Diencephalon (tissue), 1 donor: ENCODE data around the gene ANKRD34A. TPM values are rescaled to one million over a fixed set of nuclear protein-coding genes. Genes with fewer than 3 reads are reported as not detected.

Source experiments
- total RNA-seq: library from RNA; depleted of rRNA; stranded (reverse); fragments of >200 nt; gene quantifications from one replicate; pipeline ENCODE4 v1.2.3, GENCODE V29; 2014

Gene ANKRD34A
- total RNA-seq = 2.5 TPM

DNA sequence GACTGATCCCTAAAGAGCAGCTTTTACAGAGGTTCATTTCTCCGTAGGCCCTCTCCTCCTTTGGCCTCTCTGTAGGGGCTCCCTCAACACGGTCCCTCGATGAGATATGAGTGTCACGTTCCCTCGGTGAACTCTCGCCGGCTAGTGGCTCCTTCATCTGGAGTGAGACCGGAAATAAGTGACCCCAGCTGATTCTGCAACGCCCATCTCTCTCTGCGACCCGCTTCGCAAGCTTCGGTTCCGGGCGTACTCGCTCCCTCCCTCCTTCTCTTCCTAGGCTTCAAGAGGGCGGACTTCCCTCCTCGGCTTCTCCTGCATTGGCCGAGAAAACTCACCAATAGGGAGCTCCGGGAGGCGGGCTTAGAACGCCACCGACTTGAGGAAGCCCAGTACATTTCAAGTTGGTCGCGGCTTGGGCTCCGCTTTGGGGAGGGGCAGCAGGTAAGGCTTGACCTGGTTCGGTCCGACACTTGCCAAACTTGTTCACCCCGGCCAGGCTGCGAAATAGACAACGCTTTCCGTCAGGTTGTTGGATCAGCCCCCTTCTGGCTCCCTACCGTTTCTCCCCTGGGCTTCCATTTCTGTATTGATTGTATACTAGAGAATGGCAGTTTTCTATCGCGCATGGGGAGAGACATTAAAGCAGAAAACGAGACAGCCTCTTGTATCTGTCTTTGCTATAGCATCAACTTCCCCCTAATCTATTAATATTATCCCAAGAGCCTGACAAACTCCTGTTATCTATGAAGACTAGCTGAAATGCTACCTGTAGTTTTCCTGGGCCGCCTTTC lies at the start of gene ANKRD34A, which contains the start of gene POLR3GL:
TSS of gene ANKRD34A (minus strand) at position 248 of the 791 bp plus-strand sequence. CDS start 2,816 bp downstream, outside the sequence.
TSS of gene POLR3GL (plus strand) at position 363 of the 791 bp plus-strand sequence. CDS start 10,176 bp downstream, outside the sequence.

GRCh38 chr1:145996433-145997015 lies 32.1 kb upstream of the ANKRD34A start, which contains the start of gene TXNIP:
TSS of gene TXNIP (minus strand) at chr1:145996579. CDS start at chr1:145996266, 313 bp downstream.

DNA sequence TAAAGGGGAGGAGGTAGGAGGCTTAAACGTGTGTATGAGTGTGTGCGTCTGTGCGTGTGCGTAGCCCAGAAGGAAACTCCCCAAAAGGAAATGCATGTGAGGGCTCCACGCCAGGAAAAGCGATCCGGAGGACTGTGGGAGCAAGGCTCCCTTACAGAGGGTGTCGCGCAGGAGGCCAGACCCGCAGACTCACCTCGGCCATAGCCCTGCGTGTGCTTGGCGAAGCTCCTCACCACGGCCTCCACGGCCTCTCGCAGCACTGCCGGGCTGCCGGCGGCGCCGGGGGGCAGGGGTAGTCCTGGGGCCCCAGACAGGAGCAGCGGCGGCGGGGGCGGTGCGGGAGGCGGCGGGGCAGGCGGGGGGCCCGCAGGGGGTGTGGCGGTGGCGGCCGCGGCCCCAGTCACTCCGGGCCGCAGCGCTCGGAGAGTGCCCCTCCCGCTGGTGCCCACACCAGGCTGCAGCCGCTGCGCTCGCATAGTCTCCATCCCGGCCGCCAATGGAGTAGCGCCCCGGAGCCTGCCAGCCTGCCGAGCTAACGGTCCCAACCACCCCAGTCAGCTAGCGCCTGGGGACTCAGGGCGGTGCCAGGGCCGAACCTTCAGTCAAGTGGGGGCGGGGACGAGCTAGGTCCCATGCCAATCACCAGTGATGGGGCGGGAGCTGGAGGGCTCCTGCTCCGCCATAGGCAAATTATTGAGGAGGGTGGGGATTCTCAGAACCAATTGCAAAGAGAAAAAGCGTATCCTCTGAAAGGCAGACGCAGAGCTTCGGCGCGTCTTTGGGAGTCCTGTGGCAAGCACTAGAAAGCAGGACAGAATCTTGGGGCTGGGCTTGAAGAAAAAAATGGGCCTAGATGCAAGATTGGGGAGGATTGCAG lies 6.7 kb downstream of the ANKRD34A start, which contains the start of gene LIX1L:
TSS of gene LIX1L (minus strand) at position 575 of the 877 bp plus-strand sequence. CDS start at position 485, 90 bp downstream.

DNA sequence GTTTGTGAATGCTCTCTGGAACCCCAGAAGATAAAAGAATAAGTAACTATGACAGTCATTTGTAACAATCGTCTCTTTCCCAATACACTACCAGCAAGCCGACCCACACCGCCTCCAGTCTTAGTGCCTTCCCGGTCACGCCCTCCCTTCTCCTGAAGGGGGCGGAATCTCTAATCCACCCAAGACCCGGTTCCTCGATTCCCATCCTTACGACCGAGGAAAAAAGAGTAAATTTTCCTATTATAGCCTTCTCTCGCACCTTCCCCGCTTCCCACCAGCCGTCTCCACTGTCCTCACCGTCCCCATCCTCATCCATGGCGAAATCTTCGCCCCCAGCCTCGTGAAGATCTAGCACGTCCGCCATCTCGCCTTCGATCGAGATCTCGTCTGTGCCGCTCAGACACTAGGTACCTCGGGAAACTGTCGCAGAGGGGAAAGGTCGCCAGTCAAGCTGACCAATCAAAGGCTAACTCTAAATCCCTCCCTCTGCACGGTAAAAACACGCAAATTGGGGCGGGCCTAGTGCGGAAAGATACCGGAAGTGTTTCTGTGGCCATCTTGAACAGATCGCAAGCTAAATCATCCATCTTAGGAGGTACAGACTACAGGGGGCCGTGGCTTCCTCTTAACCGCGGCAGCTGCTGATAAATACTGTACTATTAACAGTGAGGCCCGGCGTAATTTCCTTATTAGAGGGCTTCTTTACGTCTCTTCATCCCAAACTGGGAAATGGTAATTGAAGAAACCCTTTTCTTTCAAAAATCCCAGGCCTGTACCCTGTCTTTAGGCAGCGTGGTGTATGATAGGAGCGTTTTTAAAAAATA lies 37.1 kb downstream of the ANKRD34A start, which contains the start of gene RBM8A:
TSS of gene RBM8A (minus strand) at position 422 of the 824 bp plus-strand sequence. CDS start at position 364, 58 bp downstream.

DNA sequence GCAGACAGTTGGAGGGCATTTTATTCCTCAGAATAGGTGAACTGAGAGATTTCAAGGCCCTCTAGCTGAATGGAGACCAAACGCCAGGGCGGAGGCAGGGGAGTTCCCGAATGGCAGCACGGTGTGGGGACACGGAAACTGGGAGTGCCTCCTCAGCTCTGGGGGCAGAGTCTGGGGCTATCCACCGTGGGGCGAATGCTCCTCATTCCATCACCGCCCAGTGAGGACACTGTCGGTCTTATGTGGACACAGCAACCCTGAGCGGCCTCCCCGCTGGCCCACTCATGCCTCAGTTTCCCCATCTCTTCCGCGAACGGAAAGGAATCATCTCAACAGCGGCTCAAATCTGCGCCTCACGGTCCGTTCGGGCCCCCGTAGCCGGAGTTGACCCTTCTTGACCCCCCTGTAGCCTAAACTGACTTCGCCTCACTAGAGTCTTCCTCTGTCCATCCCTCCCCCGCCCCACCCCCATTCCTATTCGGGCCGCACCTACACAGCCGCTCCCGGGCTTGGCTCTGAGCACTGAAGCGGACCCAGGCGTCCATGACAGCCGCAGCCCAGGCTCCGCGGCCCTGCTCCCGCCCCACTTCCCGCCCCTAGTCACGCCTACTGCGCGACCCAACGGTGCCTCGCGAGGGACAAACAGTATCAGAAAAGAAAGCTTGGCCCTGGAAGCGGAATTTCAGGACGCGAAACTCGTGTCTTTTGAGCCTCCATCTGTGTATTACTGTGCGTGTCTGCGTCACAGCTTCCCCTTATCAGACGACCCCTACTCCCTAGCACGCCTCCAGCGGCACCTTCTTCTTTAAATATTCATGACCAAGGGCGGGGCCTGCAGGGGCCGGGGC lies 46.0 kb downstream of the ANKRD34A start, which contains the start of gene PEX11B:
TSS of gene PEX11B (minus strand) at position 574 of the 848 bp plus-strand sequence. CDS start at position 545, 29 bp downstream.

Other genes with a start within 250 kb of the ANKRD34A start
- not detected for gene CD160, start 245.1 kb downstream of the ANKRD34A start, total RNA-seq
- 32.5 TPM for gene RNF115, start 140.5 kb downstream of the ANKRD34A start, total RNA-seq
- 29.1 TPM for gene POLR3C, start 140.4 kb downstream of the ANKRD34A start, total RNA-seq
- 8.5 TPM for gene NUDT17, start 118.9 kb downstream of the ANKRD34A start, total RNA-seq
- 11.5 TPM for gene PIAS3, start 105.5 kb downstream of the ANKRD34A start, total RNA-seq
- gene ANKRD35, start 78.7 kb downstream of the ANKRD34A start, total RNA-seq = 1.6 TPM
- gene ITGA10, start 54.5 kb downstream of the ANKRD34A start, total RNA-seq = 1.4 TPM
- gene PEX11B, start 45.9 kb downstream of the ANKRD34A start, total RNA-seq = 32.1 TPM
- 74.5 TPM for gene RBM8A, start 37.1 kb downstream of the ANKRD34A start, total RNA-seq
- gene LIX1L, start 6.6 kb downstream of the ANKRD34A start, total RNA-seq = 23.5 TPM
- 13.4 TPM for gene POLR3GL, start 115 bp upstream of the ANKRD34A start, total RNA-seq
- 93.9 TPM for gene TXNIP, start 32.0 kb upstream of the ANKRD34A start, total RNA-seq
- 0.23 TPM for gene HJV, start 57.2 kb upstream of the ANKRD34A start, total RNA-seq
- gene NBPF10, start 180.2 kb upstream of the ANKRD34A start, total RNA-seq = 0.92 TPM